HG03469 (cell line): ENCODE data around the gene SIGLEC7.

Experiments used
- ATAC-seq: cut with Tn5 transposase; IDR thresholded peaks from one replicate; pipeline ENCODE4 v1.9.1; 2021; ENCODE audit warnings: mild to moderate bottlenecking, moderate library complexity, moderate number of reproducible peaks; ENCODE audit not compliant: unreplicated experiment

Gene SIGLEC7

GRCh38 chr19:51198641-51199040, 56.5 kb downstream of the SIGLEC7 start:
- ATAC-seq: no peak

- no peak for ATAC-seq
Observed at GRCh38 chr19:51200071-51200666, 58.1 kb downstream of the SIGLEC7 start.

DNA sequence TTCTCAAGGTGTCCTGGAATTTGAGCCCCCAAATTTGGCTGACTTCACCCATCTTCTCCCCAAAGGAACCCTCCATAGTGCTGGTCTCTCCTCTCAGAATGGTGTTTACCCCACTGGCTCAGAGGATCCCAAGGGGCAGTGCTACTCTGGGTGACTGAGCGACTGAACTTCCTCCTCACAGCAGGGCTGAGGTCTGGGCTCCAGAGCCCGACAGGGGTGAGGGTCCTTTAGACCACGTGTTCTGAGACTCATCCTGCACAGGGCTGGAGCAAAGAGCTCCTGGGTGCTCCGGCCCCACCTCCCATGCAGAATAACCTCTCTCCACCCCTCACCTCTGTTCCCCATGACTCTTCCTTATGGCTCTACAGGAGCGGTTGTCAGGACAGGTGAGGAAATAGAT, 59.6 kb downstream of the SIGLEC7 start:
- no peak for ATAC-seq
